Mucosa of rectum (tissue), 2 donors: Measurements from ENCODE around the gene CSTPP1.
"Not testable (repeated sequence)": the region's sequence is repeated elsewhere in the genome, so short reads cannot be mapped to it uniquely, and the experiment has no call there.

Experiments used
- H3K27ac ChIP-seq, 2 donors: one replicate each; pipeline ENCODE4 v1.7.0; 2013; ENCODE audit warnings: inconsistent platforms in 2 of 2, low read depth in 2 of 2, low read length in 2 of 2
- H3K27me3 ChIP-seq, 2 donors: one replicate each; pipeline ENCODE4 v1.7.0; 2013; ENCODE audit warnings: low read length in 2 of 2; ENCODE audit not compliant: control insufficient read depth in 2 of 2, insufficient read depth in 2 of 2
- H3K36me3 ChIP-seq, 2 donors: one replicate each; pipeline ENCODE4 v1.7.0; 2013; ENCODE audit warnings: low read length in 2 of 2; ENCODE audit not compliant: control insufficient read depth in 2 of 2, insufficient read depth in 2 of 2
- H3K4me1 ChIP-seq, 2 donors: one replicate each; pipeline ENCODE4 v1.7.0; 2013; ENCODE audit warnings: low read length in 2 of 2, mild to moderate bottlenecking in 1 of 2; ENCODE audit not compliant: control insufficient read depth in 2 of 2, insufficient read depth in 2 of 2
- H3K4me3 ChIP-seq, 2 donors: one replicate each; pipeline ENCODE4 v1.7.0; 2013; ENCODE audit warnings: low read length in 2 of 2
- H3K9ac ChIP-seq, 2 donors: one replicate each; pipeline ENCODE4 v1.7.0; 2013; ENCODE audit warnings: low read length in 2 of 2, low read depth in 1 of 2, mild to moderate bottlenecking in 1 of 2
- H3K9me3 ChIP-seq, 2 donors: one replicate each; pipeline ENCODE4 v1.7.0; 2013; ENCODE audit warnings: low read length in 2 of 2; ENCODE audit not compliant: control insufficient read depth in 2 of 2
- donor health status: healthy.
- donor health status: Normal muscosa, but diverticular disease.

CSTPP1 gene

GRCh38 chr11:46984987-46985386, 48.4 kb downstream of the CSTPP1 start:
- H3K27me3 ChIP-seq: no peaks in the 10 kb centered on the region
- H3K9me3 ChIP-seq: no peaks in the 10 kb centered on the region
- no peak overlapping the region for H3K9ac ChIP-seq
- no peak overlapping the region for H3K4me3 ChIP-seq
- H3K4me1 ChIP-seq: peaks cover 0 to 7% of the 10 kb centered on the region in 2 donors
- no peak overlapping the region for H3K27ac ChIP-seq
- peaks cover 0 to 7% of the 10 kb centered on the region in 2 donors for H3K36me3 ChIP-seq

- Histone ChIP-seq H3K4me3 (no peak overlapping the region), H3K36me3 (peaks cover 0 to 7% of the 10 kb centered on the region in 2 donors), H3K9ac (no peak overlapping the region), H3K27me3 (no peaks in the 10 kb centered on the region), H3K27ac (no peak overlapping the region), H3K9me3 (no peaks in the 10 kb centered on the region), H3K4me1 (peaks cover 0 to 7% of the 10 kb centered on the region in 2 donors)
These were observed 50.6 kb downstream of the CSTPP1 start for GRCh38 chr11:46987183-46987582.

- H3K9ac ChIP-seq, H3K4me1 ChIP-seq, H3K4me3 ChIP-seq, H3K9me3 ChIP-seq, H3K27me3 ChIP-seq, H3K36me3 ChIP-seq, H3K27ac ChIP-seq: not testable (repeated sequence)
These were observed 53.4 kb downstream of the CSTPP1 start for GRCh38 chr11:46989810-46990487.

- Histone ChIP-seq H3K27ac (no peak overlapping the region), H3K4me3 (no peak overlapping the region), H3K36me3 (peaks cover 0 to 7% of the 10 kb centered on the region in 2 donors), H3K9me3 (no peaks in the 10 kb centered on the region), H3K9ac (no peak overlapping the region), H3K4me1 (no peaks in the 10 kb centered on the region), H3K27me3 (no peaks in the 10 kb centered on the region)
These were observed 54.8 kb downstream of the CSTPP1 start for GRCh38 chr11:46991391-46991790.

GRCh38 chr11:46992386-46992785, 55.8 kb downstream of the CSTPP1 start:
- not testable (repeated sequence) for H3K27ac ChIP-seq, H3K36me3 ChIP-seq, H3K4me3 ChIP-seq, H3K27me3 ChIP-seq, H3K4me1 ChIP-seq, H3K9ac ChIP-seq, H3K9me3 ChIP-seq

GRCh38 chr11:46997796-46998195, 61.2 kb downstream of the CSTPP1 start:
- not testable (repeated sequence) for H3K9me3 ChIP-seq, H3K27me3 ChIP-seq, H3K9ac ChIP-seq, H3K4me3 ChIP-seq, H3K4me1 ChIP-seq, H3K27ac ChIP-seq, H3K36me3 ChIP-seq

GRCh38 chr11:46999217-46999616, 62.7 kb downstream of the CSTPP1 start:
- Histone ChIP-seq H3K4me3 (no peak overlapping the region), H3K9me3 (no peaks in the 10 kb centered on the region), H3K27ac (no peak overlapping the region), H3K9ac (no peak overlapping the region), H3K4me1 (peaks cover under 1 to 2% of the 10 kb centered on the region in 2 donors), H3K36me3 (no peaks in the 10 kb centered on the region), H3K27me3 (no peaks in the 10 kb centered on the region)

GRCh38 chr11:47000033-47000432, 63.5 kb downstream of the CSTPP1 start:
- Histone ChIP-seq H3K9ac (no peak overlapping the region), H3K36me3 (no peaks in the 10 kb centered on the region), H3K9me3 (no peaks in the 10 kb centered on the region), H3K4me1 (peaks cover 2 to 6% of the 10 kb centered on the region in 2 donors), H3K4me3 (no peak overlapping the region), H3K27ac (no peak overlapping the region), H3K27me3 (no peaks in the 10 kb centered on the region)

GRCh38 chr11:47001781-47002181, 65.2 kb downstream of the CSTPP1 start:
- Histone ChIP-seq H3K27ac (no peak overlapping the region), H3K27me3 (no peaks in the 10 kb centered on the region), H3K9me3 (no peaks in the 10 kb centered on the region)

GRCh38 chr11:47002390-47002789, 65.8 kb downstream of the CSTPP1 start:
- H3K9me3 ChIP-seq: no peaks in the 10 kb centered on the region

More at GRCh38 chr11:47001781-47002181, 65.2 kb downstream of the CSTPP1 start:
- H3K9ac ChIP-seq: no peak overlapping the region
- no peaks in the 10 kb centered on the region for H3K36me3 ChIP-seq
- H3K4me1 ChIP-seq: peaks cover 5 to 9% of the 10 kb centered on the region in 2 donors
- H3K4me3 ChIP-seq: no peak overlapping the region

More at GRCh38 chr11:47002390-47002789, 65.8 kb downstream of the CSTPP1 start:
- H3K36me3 ChIP-seq: no peaks in the 10 kb centered on the region
- H3K27me3 ChIP-seq: no peaks in the 10 kb centered on the region
- H3K4me3 ChIP-seq: no peak overlapping the region
- no peak overlapping the region for H3K9ac ChIP-seq
- H3K4me1 ChIP-seq: peaks cover 5 to 9% of the 10 kb centered on the region in 2 donors
- H3K27ac ChIP-seq: no peak overlapping the region
